Spleen (tissue), 11 donors: ENCODE data around the gene PTPRN2. TPM values are rescaled to one million over a fixed set of nuclear protein-coding genes. Genes with fewer than 3 reads are reported as not detected.

ENCODE experiments used
- DNase-seq: peaks from one replicate; pipeline ENCODE4 v3.0.0-alpha.2; 2020
- H3K27ac ChIP-seq, 8 donors: fragments of 200-600 bp; sonication (generic) in 7 of 8; 1 replicate in 4 of 8; 2 replicates in 4 of 8; pipeline versions ENCODE4 v1.5.0 to v1.8.0; 2016 to 2021; ENCODE audit warnings: inconsistent platforms in 4 of 8, mild to moderate bottlenecking in 4 of 8, moderate library complexity in 1 of 8
- H3K27me3 ChIP-seq, 7 donors: fragments of 200-600 bp; sonication (generic) in 6 of 7; replicated peaks in 1 of 7; 1 replicate in 4 of 7; 2 replicates in 3 of 7; pipeline versions ENCODE4 v1.5.0 to v1.8.0; 2016 to 2021; ENCODE audit warnings: inconsistent platforms in 3 of 7, mild to moderate bottlenecking in 1 of 7
- H3K36me3 ChIP-seq, 6 donors: fragments of 200-600 bp; sonication (generic) in 5 of 6; 1 replicate in 4 of 6; 2 replicates in 2 of 6; pipeline versions ENCODE4 v1.5.0 to v1.8.0; 2016 to 2021; ENCODE audit warnings: inconsistent platforms in 2 of 6
- H3K4me1 ChIP-seq, 6 donors: fragments of 200-600 bp; sonication (generic) in 5 of 6; 1 replicate in 3 of 6; 2 replicates in 3 of 6; pipeline versions ENCODE4 v1.5.0 to v1.8.0; 2016 to 2021; ENCODE audit warnings: inconsistent platforms in 3 of 6
- H3K4me3 ChIP-seq, 8 donors: fragments of 200-600 bp; sonication (generic) in 7 of 8; 1 replicate in 4 of 8; 2 replicates in 4 of 8; pipeline versions ENCODE4 v1.5.0 to v1.8.0; 2016 to 2021; ENCODE audit warnings: inconsistent platforms in 4 of 8, mild to moderate bottlenecking in 4 of 8, moderate library complexity in 2 of 8
- H3K9me3 ChIP-seq, 8 donors: fragments of 200-600 bp; sonication (generic) in 7 of 8; 1 replicate in 4 of 8; 2 replicates in 4 of 8; pipeline versions ENCODE4 v1.5.0 to v1.8.0; 2016 to 2021; ENCODE audit warnings: inconsistent platforms in 4 of 8
- CTCF ChIP-seq, 11 experiments: fragments of 200-600 bp in 7 of 11; fragments of 450-650 bp in 4 of 11; sonication (generic) in 4 of 11; IDR thresholded peaks in 8 of 11; conservative IDR thresholded peaks in 3 of 11; 1 replicate in 7 of 11; 2 replicates in 4 of 11; pipeline versions ENCODE4 v1.4.0 to v1.8.0; 2016 to 2021; ENCODE audit warnings: antibody characterized with exemption in 11 of 11, inconsistent platforms in 4 of 11, mild to moderate bottlenecking in 1 of 11
- POLR2A ChIP-seq, 3 donors: fragments of 450-650 bp; IDR thresholded peaks; one replicate each; pipeline ENCODE4 v1.5.1; 2017; ENCODE audit warnings: antibody characterized with exemption in 3 of 3, mild to moderate bottlenecking in 1 of 3
- POLR2AphosphoS5 ChIP-seq, 3 donors: sonication (generic); formaldehyde crosslinking; IDR thresholded peaks; one replicate each; pipeline ENCODE4 v1.5.1; 2017; ENCODE audit warnings: antibody characterized with exemption in 3 of 3
- WGBS, 5 donors: extraction: QIAGEN DNeasy Blood & Tissue Kit in 3 of 5; methylation state at CpG; one replicate each; pipeline versions ENCODE4 v1.1.5 to v1.1.7; 2013 to 2018; 5-methylcytosine and 5-hydroxymethylcytosine counted together
- intact Hi-C: fragments of 100-400 bp; cut with DNase I; formaldehyde crosslinking; loops from one replicate; pipeline ENCODE4 v1.15.0; 2023; ENCODE audit warnings: low total_unique reads
- polyA plus RNA-seq, 3 donors: library from polyadenylated mRNA; stranded (reverse); fragments of 200-250 nt; gene quantifications; one replicate each; pipeline ENCODE4 v1.2.1, GENCODE V29; 2013
- total RNA-seq, 7 donors: library from RNA; depleted of rRNA in 3 of 7; stranded (reverse); fragments of >200 nt in 3 of 7; fragmentation: NEBNext Ultra II Directional in 4 of 7; extraction: Animal tissue kit (Norgen Biotek cat#: 25700) in 4 of 7; gene quantifications; one replicate each; pipeline versions ENCODE4 v1.1.0 to v1.2.1, GENCODE V29; 2016 to 2021
- donor health status: healthy with polysubstance abuse.
- donor health status: DM: no; HTN: no; CAD: no; lungs with moderate emphysema.
- donor health status: DM: no; HTN: no; CAD: no.
- donor health status: Bipolar disorder and iron deficiency.
- donor health status: healthy.
- donor health status: DM: no; HTN: no; CAD: no.
- donor health status: DM: yes; HTN: yes; CAD: no.

PTPRN2 gene
- total and polyA plus RNA-seq, 10 donors = 7.0 to 22.8 (median 16.8) TPM

- no peak overlapping the region for H3K27ac ChIP-seq
- H3K36me3 ChIP-seq = no peaks in the 10 kb centered on the region
- H3K9me3 ChIP-seq = no peaks in the 10 kb centered on the region
- no peak overlapping the region for H3K4me3 ChIP-seq
- no peaks in the 10 kb centered on the region for H3K4me1 ChIP-seq
- DNase-seq = no peak
- intact Hi-C loops = no loop called here
- WGBS, 5 donors = 80 to 91% (median 86%) methylated on average over 4 of the region's 4 CpGs
- peaks cover 0 to 8% (median 0%) of the 10 kb centered on the region in 7 donors for H3K27me3 ChIP-seq
- TF ChIP-seq CTCF (IDR thresholded peaks at IDR 0.05 in 8 of 11, conservative IDR thresholded peaks at IDR 0.05 in 3 of 11) (no peak), POLR2A (IDR thresholded peaks at IDR 0.05) (no peak), POLR2AphosphoS5 (IDR thresholded peaks at IDR 0.05) (no peak)
These were observed 124.3 kb downstream of the PTPRN2 start for GRCh38 chr7:158463317-158463716.

GRCh38 chr7:158461824-158462223, 125.8 kb downstream of the PTPRN2 start:
- 82 to 86% (median 84%) methylated on average over 11 of the region's 11 CpGs for WGBS, 5 donors
- Histone ChIP-seq H3K9me3 (no peaks in the 10 kb centered on the region), H3K36me3 (no peaks in the 10 kb centered on the region), H3K27ac (no peak overlapping the region), H3K27me3 (no peaks in the 10 kb centered on the region), H3K4me1 (no peaks in the 10 kb centered on the region), H3K4me3 (no peak overlapping the region)
- DNase-seq = peak; percentile 65
- intact Hi-C loops = no loop called here
- TF ChIP-seq POLR2AphosphoS5 (IDR thresholded peaks at IDR 0.05) = no peak
- no peak for TF ChIP-seq POLR2A (IDR thresholded peaks at IDR 0.05)
- TF ChIP-seq CTCF (IDR thresholded peaks at IDR 0.05 in 8 of 11, conservative IDR thresholded peaks at IDR 0.05 in 3 of 11) = no peak

GRCh38 chr7:158460665-158461064, 127.0 kb downstream of the PTPRN2 start:
- peak; percentile 13 for DNase-seq
- WGBS, 5 donors = 85 to 94% (median 89%) methylated on average over 6 of the region's 6 CpGs
- H3K27ac ChIP-seq = no peak overlapping the region
- H3K4me3 ChIP-seq = no peak overlapping the region
- no peaks in the 10 kb centered on the region for H3K4me1 ChIP-seq
- TF ChIP-seq POLR2A (IDR thresholded peaks at IDR 0.05) (no peak), CTCF (IDR thresholded peaks at IDR 0.05 in 8 of 11, conservative IDR thresholded peaks at IDR 0.05 in 3 of 11) (no peak), POLR2AphosphoS5 (IDR thresholded peaks at IDR 0.05) (no peak)
- intact Hi-C loops = no loop called here
- peaks cover 0 to 4% (median 0%) of the 10 kb centered on the region in 8 donors for H3K9me3 ChIP-seq
- H3K36me3 ChIP-seq = no peaks in the 10 kb centered on the region
- H3K27me3 ChIP-seq = no peaks in the 10 kb centered on the region

GRCh38 chr7:158458716-158459282, 128.8 kb downstream of the PTPRN2 start:
- H3K27me3 ChIP-seq = no peaks in the 10 kb centered on the region
- TF ChIP-seq POLR2A (IDR thresholded peaks at IDR 0.05) = no peak
- no peak for TF ChIP-seq POLR2AphosphoS5 (IDR thresholded peaks at IDR 0.05)
- no peak for TF ChIP-seq CTCF (IDR thresholded peaks at IDR 0.05 in 8 of 11, conservative IDR thresholded peaks at IDR 0.05 in 3 of 11)
- no peak overlapping the region for H3K27ac ChIP-seq
- peaks cover 0 to 4% (median 0%) of the 10 kb centered on the region in 8 donors for H3K9me3 ChIP-seq
- H3K4me1 ChIP-seq = no peaks in the 10 kb centered on the region
- 83 to 89% (median 85%) methylated on average over 9 to 13 of the region's 13 CpGs for WGBS, 5 donors
- no peak overlapping the region for H3K4me3 ChIP-seq
- no peaks in the 10 kb centered on the region for H3K36me3 ChIP-seq
- intact Hi-C loops = no loop called here
- DNase-seq = peak; percentile 66
